ENCODE results near the gene TMEM259.

Gene TMEM259

GRCh38 chr19:974564-975257, 46.2 kb downstream of the TMEM259 start:
- Histone ChIP-seq H3K9ac (ENCODE audit: low read length) (no peak overlapping the region), H4K20me1 (ENCODE audit: low read depth, low read length) (no peaks in the 10 kb centered on the region), H2AFZ (ENCODE audit: low read depth, low read length, severe bottlenecking) (no peak overlapping the region), H3K27me3 (ENCODE audit: low read length) (no peaks in the 10 kb centered on the region), H3K79me2 (ENCODE audit: insufficient read depth, low read length) (no peaks in the 10 kb centered on the region), H3K36me3 (ENCODE audit: low read length) (no peaks in the 10 kb centered on the region), H3K9me3 (ENCODE audit: insufficient read depth, low read length) (peaks cover 6% of the 10 kb centered on the region; the same call in 1 of the 2 replicates), H3F3A (ENCODE audit: insufficient read depth) (no peaks in the 10 kb centered on the region), H3K4me3 (ENCODE audit: insufficient read depth, low read length, poor library complexity, severe bottlenecking) (no peak overlapping the region), H3K27ac (ENCODE audit: low read depth, low read length) (no peak overlapping the region), H3K9me2 (replicated peaks; ENCODE audit: insufficient read depth, low read length) (no peaks in the 10 kb centered on the region), H3K4me2 (ENCODE audit: low read depth, low read length, poor library complexity, severe bottlenecking) (no peak overlapping the region)
- TF ChIP-seq EZH2phosphoT487 (conservative IDR thresholded peaks at IDR 0.05; ENCODE audit: low read length) (no peak), CTCF (IDR thresholded peaks at IDR 0.05; ENCODE audit: insufficient read depth, low read length, poor library complexity, severe bottlenecking) (no peak)

GRCh38 chr19:973726-974563, 47.0 kb downstream of the TMEM259 start:
- H3K4me3 ChIP-seq (ENCODE audit: insufficient read depth, low read length, poor library complexity, severe bottlenecking): no peak overlapping the region

DNA sequence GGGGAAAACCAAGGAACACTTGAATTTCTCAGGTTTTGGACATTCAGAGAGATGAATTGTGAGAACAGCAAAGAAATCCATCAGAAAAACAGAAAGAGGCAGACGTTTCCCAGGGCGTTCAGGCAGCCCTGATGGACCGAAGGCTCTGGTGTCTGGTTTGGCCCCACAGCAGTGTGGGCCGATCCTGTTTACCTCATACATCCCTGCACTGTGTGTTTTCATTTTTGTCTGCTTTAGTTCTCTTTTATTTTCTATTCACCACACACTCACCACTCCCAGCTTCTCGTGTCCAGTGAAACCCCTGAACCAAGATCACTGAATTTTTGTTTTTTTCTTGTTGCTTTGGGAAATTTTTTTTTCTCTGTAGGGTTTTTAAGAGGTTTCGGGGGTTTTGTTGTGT, 48.6 kb downstream of the TMEM259 start:
- Histone ChIP-seq H3K9me3 (ENCODE audit: insufficient read depth, low read length) (peaks cover 6% of the 10 kb centered on the region; the same call in 1 of the 2 replicates), H3K36me3 (ENCODE audit: low read length) (no peaks in the 10 kb centered on the region), H3K4me2 (ENCODE audit: low read depth, low read length, poor library complexity, severe bottlenecking) (no peak overlapping the region), H3K79me2 (ENCODE audit: insufficient read depth, low read length) (no peaks in the 10 kb centered on the region), H3K27ac (ENCODE audit: low read depth, low read length) (no peak overlapping the region), H3K9ac (ENCODE audit: low read length) (no peak overlapping the region), H3K4me3 (ENCODE audit: insufficient read depth, low read length, poor library complexity, severe bottlenecking) (no peak overlapping the region), H3K27me3 (ENCODE audit: low read length) (no peaks in the 10 kb centered on the region), H2AFZ (ENCODE audit: low read depth, low read length, severe bottlenecking) (no peak overlapping the region), H3F3A (ENCODE audit: insufficient read depth) (no peaks in the 10 kb centered on the region), H4K20me1 (ENCODE audit: low read depth, low read length) (no peaks in the 10 kb centered on the region), H3K9me2 (replicated peaks; ENCODE audit: insufficient read depth, low read length) (no peaks in the 10 kb centered on the region)
- TF ChIP-seq EZH2phosphoT487 (conservative IDR thresholded peaks at IDR 0.05; ENCODE audit: low read length) (no peak), CTCF (IDR thresholded peaks at IDR 0.05; ENCODE audit: insufficient read depth, low read length, poor library complexity, severe bottlenecking) (no peak)

More at GRCh38 chr19:973726-974563, 47.0 kb downstream of the TMEM259 start:
- no peaks in the 10 kb centered on the region for H3K9me2 ChIP-seq (replicated peaks; ENCODE audit: insufficient read depth, low read length)
- H3K9me3 ChIP-seq (ENCODE audit: insufficient read depth, low read length): peaks cover 6% of the 10 kb centered on the region; the same call in 1 of the 2 replicates
- H3K9ac ChIP-seq (ENCODE audit: low read length): no peak overlapping the region
- no peak for TF ChIP-seq EZH2phosphoT487 (conservative IDR thresholded peaks at IDR 0.05; ENCODE audit: low read length)
- no peak for TF ChIP-seq CTCF (IDR thresholded peaks at IDR 0.05; ENCODE audit: insufficient read depth, low read length, poor library complexity, severe bottlenecking)
- H3K27me3 ChIP-seq (ENCODE audit: low read length): no peaks in the 10 kb centered on the region
- no peaks in the 10 kb centered on the region for H4K20me1 ChIP-seq (ENCODE audit: low read depth, low read length)
- no peak overlapping the region for H3K4me2 ChIP-seq (ENCODE audit: low read depth, low read length, poor library complexity, severe bottlenecking)
- no peaks in the 10 kb centered on the region for H3K79me2 ChIP-seq (ENCODE audit: insufficient read depth, low read length)
- H3K36me3 ChIP-seq (ENCODE audit: low read length): no peaks in the 10 kb centered on the region
- no peak overlapping the region for H2AFZ ChIP-seq (ENCODE audit: low read depth, low read length, severe bottlenecking)
- no peak overlapping the region for H3K27ac ChIP-seq (ENCODE audit: low read depth, low read length)
- no peaks in the 10 kb centered on the region for H3F3A ChIP-seq (ENCODE audit: insufficient read depth)
